HTR-8/SVneo (cell line): ENCODE results near the gene BEST4.
A peak's percentile ranks its signal among the peaks of the same experiment; 100 is the strongest.
"Not testable (repeated sequence)": the region's sequence is repeated elsewhere in the genome, so short reads cannot be mapped to it uniquely, and the experiment has no call there.

Experiments
- DNase-seq: peaks from one replicate; pipeline ENCODE4 v3.0.0; 2011; ENCODE audit warnings: low spot score, mixed read lengths; ENCODE audit not compliant: insufficient read length
- FAIRE-seq: peaks from 2 replicates; lab custom pipeline; 2011; peaks lifted over from hg19 to GRCh38; lab: Jason Lieb, UNC

The BEST4 gene

GRCh38 chr1:44784094-44785028, 3.6 kb downstream of the BEST4 start:
- DNase-seq (no peak), FAIRE-seq (no peak)

DNA sequence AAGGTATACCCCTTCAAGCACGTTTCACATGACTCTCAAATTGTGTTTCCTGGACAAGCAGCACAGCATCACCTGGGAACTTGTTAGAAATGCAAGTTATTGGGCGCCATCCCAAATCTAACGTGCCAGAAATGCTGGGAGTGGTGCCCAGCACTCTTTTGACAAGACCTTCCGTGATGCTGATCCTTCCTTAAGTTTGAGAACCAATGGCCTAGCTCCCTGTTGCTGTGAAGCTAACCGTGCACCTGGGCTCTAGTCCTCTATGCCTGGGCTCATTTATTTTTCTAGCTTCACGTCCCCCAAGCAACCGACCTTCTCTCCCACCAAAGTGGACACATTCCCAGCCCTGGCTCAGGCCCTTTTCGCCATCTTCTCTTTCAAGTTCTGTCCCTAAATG, 4.3 kb downstream of the BEST4 start:
- FAIRE-seq (no peak), DNase-seq (no peak)

DNA sequence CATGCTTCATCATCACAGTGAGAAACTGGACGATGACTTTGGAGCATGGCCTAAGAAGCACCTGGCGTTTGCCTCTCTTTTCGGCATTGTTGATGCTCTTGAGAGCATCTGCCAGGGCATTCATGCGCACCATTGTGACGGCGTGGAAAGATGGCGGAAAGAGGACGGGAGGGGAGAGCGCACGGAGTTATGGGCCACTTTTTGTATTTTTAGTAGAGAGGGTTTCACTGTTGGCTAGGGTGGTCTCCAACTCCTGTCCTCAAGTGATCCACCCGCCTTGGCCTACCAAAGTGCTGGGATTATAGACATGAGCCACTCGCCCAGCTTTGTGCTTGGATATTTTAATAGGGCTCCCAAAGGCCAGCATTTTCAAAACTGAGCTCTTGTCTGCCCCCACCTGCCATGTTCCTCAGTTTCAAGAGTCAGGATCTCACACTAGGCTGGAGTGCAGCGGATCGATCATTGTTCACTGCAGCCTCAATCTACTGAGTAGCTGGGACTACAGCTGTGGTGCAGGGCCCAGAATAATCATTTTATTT, 7.3 kb downstream of the BEST4 start:
- DNase-seq (no peak), FAIRE-seq (no peak)

DNA sequence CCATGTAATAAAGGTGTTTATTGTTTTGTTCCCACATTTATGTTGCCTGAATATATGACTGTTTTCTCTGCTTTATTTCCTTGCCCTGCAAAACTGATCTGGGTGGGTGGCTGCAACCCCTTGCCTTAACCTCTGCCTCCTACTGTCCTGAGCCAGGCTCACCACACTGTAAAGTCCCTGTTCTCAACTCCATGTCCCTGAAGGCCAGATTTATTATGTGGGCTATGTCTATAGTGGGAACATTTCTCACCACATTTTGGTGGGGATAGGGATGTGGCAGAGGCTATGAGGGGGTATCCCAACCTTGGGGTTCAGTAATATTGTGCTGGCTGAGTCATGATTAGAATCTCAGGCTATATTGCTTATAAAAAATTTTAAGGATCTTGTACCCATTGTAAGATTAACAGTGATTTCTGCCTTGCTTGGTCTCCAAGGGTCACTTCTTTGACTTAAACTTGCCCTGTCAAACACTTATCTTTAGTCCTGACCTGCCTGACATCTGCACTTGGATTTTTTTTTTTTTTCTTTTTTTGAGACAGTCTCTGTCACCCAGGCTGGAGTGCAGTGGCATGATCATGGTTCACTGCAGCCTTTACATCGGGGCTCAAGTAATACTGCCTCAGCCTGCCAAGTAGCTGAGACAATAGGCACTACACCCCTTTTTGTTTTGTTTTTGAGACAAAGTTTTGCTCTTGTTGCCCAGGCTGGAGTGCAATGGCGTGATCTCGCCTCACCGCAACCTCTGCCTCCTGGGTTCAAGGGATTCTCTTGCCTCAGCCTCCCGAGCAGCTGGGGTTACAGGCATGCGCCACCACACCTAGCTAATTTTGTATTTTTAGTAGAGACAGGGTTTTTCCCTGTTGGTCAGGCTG, 9.0 kb downstream of the BEST4 start:
- FAIRE-seq (no peak), DNase-seq (no peak)

DNA sequence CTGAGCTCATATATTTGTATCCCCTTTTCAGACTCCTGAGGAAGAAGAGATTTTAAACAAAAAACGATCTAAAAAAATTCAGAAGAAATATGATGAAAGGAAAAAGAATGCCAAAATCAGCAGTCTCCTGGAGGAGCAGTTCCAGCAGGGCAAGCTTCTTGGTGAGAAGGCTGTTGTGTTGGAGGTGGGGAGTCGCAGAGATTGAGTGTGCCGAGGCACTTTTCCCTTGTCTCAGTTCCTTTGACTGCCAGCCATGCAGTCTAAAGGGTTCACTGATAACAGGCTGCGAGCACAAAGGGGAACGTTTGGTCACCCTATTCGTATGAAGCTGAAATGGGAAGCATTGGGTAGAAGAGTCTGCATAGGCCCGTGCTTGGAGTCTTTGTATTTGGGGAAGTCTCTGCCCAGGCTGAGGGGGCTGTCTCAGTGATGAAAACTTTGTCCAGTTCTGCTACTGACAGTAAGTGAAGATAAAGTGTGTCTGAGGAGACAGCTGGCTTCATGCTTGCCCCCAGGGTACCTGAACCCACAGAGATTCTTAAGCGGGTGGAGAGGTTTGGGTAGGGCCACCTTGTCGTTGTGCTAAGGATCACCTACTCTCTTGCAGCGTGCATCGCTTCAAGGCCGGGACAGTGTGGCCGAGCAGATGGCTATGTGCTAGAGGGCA, 9.9 kb downstream of the BEST4 start:
- DNase-seq, result no peak
- no peak for FAIRE-seq

DNA sequence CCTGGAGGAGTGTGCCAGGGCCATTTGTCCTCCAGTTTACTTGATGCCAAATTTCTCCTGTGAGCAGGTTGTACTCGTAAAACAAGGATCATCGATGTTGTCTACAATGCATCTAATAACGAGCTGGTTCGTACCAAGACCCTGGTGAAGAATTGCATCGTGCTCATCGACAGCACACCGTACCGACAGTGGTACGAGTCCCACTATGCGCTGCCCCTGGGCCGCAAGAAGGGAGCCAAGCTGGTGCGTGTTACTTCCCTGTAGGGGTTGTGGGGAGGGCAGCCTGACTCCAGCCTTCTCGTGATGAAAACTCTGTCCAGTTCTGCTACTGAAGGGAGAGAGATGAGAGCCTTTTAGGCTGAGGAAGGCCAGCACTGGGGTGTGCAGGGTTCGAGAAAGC, 10.4 kb downstream of the BEST4 start:
- no peak for DNase-seq
- no peak for FAIRE-seq

GRCh38 chr1:44776730-44777068, 11.3 kb downstream of the BEST4 start:
- DNase-seq (no peak), FAIRE-seq (no peak)

- DNase-seq (no peak), FAIRE-seq (no peak)
Measured at GRCh38 chr1:44775930-44776729, 11.8 kb downstream of the BEST4 start.

GRCh38 chr1:44775078-44775929, 12.7 kb downstream of the BEST4 start, which contains the start of gene RPS8:
RPS8 (plus strand) TSS chr1:44775540; CDS start chr1:44775597, 57 bp downstream.
- FAIRE-seq (no peak), DNase-seq (peak; percentile 67)

- DNase-seq, FAIRE-seq: not testable (repeated sequence)
Measured at GRCh38 chr1:44766421-44766820, 21.5 kb downstream of the BEST4 start.

DNA sequence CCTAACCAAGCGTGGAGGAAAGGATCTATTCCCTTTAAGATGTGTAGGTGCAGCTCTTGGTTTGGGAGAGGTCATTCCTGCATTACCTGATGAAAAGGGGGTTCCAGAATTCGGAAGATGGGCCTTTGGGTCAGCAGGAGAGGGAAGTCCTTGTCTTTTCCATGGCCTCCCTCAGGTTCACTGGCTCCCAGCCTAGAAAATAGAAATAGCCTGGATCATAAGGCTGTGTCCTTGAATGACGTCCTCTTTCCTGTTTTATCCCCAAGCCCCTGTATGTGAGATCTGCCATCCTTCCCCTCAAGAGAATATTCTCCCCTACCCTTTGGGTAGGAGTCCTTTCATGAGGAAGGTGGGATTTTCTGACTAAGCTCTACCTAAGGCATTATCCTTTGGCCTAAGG, 27.1 kb downstream of the BEST4 start:
- DNase-seq, result no peak
- FAIRE-seq, result no peak

DNA sequence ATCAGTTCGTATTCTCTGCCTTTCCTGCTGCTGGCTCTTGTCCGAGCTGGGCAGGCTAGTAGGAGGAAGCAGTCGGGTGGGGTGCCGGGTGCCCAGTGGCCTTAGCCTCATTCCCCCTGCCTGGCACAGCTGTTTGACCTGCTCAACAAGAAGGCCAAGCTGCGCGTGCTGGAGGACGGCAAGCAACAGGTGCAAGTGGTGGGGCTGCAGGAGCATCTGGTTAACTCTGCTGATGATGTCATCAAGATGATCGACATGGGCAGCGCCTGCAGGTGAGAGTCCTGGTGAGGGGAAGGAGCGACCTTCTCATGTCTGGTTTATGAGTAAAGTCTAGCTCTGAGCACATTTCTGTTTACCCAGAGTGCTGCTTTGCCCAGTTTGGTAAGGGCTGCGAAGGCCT, 28.9 kb downstream of the BEST4 start:
- FAIRE-seq, result no peak
- DNase-seq, result no peak

GRCh38 chr1:44757420-44757819, 30.6 kb downstream of the BEST4 start:
- DNase-seq (no peak), FAIRE-seq (no peak)

DNA sequence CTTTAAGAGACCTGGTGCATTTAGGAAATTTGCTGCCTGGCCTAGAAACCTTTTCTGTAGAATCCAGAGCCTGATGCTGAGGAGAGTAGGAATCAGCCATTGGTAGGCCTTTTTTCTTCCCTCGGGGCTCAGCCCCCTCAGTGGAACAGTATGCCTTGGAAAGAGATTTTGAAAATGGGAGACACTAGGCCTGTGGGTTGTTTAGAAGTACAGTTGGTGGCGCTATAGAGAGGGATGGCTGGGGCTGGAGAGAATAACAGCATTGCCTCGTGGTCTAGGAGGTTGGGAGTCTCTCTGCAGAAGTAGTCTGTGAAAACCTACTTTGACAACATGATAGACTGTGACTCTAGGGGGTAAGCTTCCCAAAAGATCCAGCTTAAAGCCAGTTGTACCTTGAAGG, 40.1 kb downstream of the BEST4 start:
- no peak for DNase-seq
- FAIRE-seq, result no peak

- FAIRE-seq (no peak), DNase-seq (no peak)
Measured at GRCh38 chr1:44743211-44743610, 44.8 kb downstream of the BEST4 start.

DNA sequence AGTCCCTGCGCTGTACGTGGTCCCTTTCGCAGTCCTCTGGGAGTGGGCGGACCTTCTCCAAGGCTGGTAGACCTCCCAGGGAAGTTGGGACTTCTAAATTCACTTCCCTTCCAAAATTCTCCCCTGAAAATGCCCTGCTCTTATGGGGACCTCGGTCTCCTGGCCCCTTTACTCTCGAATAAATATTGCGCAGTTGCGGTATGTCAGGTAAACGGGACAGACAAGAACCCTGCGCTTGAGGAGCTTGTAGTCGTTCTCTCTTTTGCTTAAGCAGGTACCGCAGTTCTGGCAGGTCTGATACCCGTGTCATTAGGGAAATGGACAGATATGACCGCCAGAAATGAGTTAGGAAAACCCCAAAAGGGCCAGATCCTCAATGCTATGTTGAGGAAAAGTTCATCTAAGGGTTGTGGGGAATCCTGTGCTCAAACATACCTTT, 47.8 kb downstream of the BEST4 start:
- no peak for FAIRE-seq
- DNase-seq, result no peak

DNA sequence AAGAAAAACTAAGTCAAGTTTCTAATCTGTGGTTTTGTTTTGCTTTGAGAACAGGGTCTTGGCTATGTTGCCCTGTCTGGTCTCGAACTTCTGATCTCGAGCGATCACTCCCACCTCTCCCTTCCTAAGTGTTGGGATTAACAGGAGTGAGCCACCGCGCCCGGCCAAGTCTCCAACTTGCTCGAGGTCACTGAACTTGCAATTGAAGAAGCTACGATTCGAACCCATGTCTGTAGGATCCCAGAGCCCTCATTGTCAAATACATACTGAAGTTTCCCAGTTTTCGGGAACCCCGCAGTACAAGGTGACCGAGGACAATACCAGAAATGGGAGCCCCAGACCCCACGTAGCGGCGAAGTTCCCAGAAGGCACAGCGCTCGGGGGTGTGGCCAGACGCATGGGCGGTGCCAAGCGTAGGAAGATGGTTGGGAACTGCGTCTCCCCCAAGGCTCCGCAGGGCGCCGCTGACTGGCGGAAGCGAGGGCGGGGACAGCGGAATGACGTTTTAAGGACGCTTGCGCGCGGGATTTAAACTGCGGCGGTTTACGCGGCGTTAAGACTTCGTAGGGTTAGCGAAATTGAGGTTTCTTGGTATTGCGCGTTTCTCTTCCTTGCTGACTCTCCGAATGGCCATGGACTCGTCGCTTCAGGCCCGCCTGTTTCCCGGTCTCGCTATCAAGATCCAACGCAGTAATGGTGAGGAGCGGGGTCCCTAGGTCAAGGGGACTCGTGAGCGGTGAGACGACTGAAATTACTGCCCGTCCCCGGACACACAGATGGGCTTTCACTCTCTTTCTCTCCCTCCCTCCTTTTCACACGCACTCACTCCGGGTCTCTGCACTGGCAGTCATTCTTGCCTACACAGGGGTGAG, 48.4 kb downstream of the BEST4 start, which contains the start of gene KIF2C:
TSS of gene KIF2C (plus strand) at position 531 of the 872 bp plus-strand sequence. CDS start at position 627, 96 bp downstream.
- DNase-seq (peak; percentile 96), FAIRE-seq (peak; percentile 74)

DNA sequence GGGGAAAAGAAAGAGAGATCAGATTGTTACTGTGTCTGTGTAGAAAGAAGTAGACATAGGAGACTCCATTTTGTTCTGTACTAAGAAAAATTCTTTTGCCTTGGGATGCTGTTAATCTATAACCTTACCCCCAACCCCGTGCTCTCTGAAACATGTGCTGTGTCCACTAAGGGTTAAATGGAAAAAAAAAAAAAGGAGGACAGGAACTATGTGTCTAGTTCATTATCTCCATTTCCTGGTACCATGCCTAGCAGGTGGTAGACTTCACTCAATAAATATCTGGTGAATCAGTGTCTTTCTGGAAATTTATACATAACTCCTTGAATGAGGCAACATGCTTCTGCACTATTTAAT, 49.0 kb downstream of the BEST4 start:
- not testable (repeated sequence) for FAIRE-seq

More for the DNA sequence above, 49.0 kb downstream of the BEST4 start:
- DNase-seq, result not testable (repeated sequence)
